ENCODE measurements around the gene XRRA1. TPM values are rescaled to one million over a fixed set of nuclear protein-coding genes. Genes with fewer than 3 reads are reported as not detected.
"Not testable (repeated sequence)": the region's sequence is repeated elsewhere in the genome, so short reads cannot be mapped to it uniquely, and the experiment has no call there.

The XRRA1 gene
- total RNA-seq, 1 donor = 9.8 TPM

GRCh38 chr11:74905326-74905725 lies 43.6 kb downstream of the XRRA1 start:
- no peaks in the 10 kb centered on the region for H3K9me3 ChIP-seq (ENCODE audit: low read depth, low read length)
- H3K4me1 ChIP-seq (ENCODE audit: insufficient read depth, low read length) = no peaks in the 10 kb centered on the region
- DNase-seq (ENCODE audit: insufficient read length, low spot score, missing footprints) = no peak
- no peak overlapping the region for H3K4me3 ChIP-seq (ENCODE audit: insufficient read depth, low read length)
- no peaks in the 10 kb centered on the region for H4K20me1 ChIP-seq (ENCODE audit: insufficient read depth, low read length)
- no peaks in the 10 kb centered on the region for H3K79me2 ChIP-seq (ENCODE audit: insufficient read depth, low read length)
- TF ChIP-seq CTCF (IDR thresholded peaks at IDR 0.05; ENCODE audit: extremely low read depth, low read depth, low read length) = no peak
- peaks cover 15% of the 10 kb centered on the region for H3K36me3 ChIP-seq (ENCODE audit: insufficient read depth, low read length)
- no peaks in the 10 kb centered on the region for H3K27me3 ChIP-seq (ENCODE audit: insufficient read depth, low read length)
- H3K27ac ChIP-seq (ENCODE audit: low read depth, low read length) = no peak overlapping the region
- H3K4me2 ChIP-seq (ENCODE audit: insufficient read depth, low read length) = no peak overlapping the region
- H2AFZ ChIP-seq (ENCODE audit: low read length) = no peak overlapping the region

DNA sequence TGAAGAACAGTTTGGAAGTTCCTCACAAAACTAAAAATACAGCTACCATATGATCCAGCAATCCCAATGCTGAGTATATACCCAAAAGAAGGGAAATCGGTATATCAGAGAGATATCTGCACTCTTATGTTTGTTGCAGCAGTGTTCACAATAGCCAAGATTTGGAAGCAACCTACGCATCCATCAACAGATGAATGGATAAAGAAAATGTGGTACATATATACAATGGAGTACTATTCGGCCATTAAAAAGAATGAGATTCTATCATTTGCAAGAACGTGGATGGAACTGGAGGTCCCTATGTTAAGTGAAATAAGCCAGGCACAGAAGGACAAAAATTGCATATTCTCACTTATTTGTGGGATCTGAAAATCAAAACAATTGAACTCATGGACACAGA lies 46.5 kb downstream of the XRRA1 start:
- Histone ChIP-seq H3K79me2 (ENCODE audit: insufficient read depth, low read length) (no peaks in the 10 kb centered on the region), H3K4me3 (ENCODE audit: insufficient read depth, low read length) (no peak overlapping the region), H3K4me1 (ENCODE audit: insufficient read depth, low read length) (no peaks in the 10 kb centered on the region), H3K9me3 (ENCODE audit: low read depth, low read length) (no peaks in the 10 kb centered on the region), H3K27ac (ENCODE audit: low read depth, low read length) (no peak overlapping the region), H3K4me2 (ENCODE audit: insufficient read depth, low read length) (no peak overlapping the region), H4K20me1 (ENCODE audit: insufficient read depth, low read length) (no peaks in the 10 kb centered on the region), H3K27me3 (ENCODE audit: insufficient read depth, low read length) (no peaks in the 10 kb centered on the region), H3K36me3 (ENCODE audit: insufficient read depth, low read length) (peaks cover 6% of the 10 kb centered on the region), H2AFZ (ENCODE audit: low read length) (no peak overlapping the region)
- DNase-seq (ENCODE audit: insufficient read length, low spot score, missing footprints) = no peak
- TF ChIP-seq CTCF (IDR thresholded peaks at IDR 0.05; ENCODE audit: extremely low read depth, low read depth, low read length) = no peak

DNA sequence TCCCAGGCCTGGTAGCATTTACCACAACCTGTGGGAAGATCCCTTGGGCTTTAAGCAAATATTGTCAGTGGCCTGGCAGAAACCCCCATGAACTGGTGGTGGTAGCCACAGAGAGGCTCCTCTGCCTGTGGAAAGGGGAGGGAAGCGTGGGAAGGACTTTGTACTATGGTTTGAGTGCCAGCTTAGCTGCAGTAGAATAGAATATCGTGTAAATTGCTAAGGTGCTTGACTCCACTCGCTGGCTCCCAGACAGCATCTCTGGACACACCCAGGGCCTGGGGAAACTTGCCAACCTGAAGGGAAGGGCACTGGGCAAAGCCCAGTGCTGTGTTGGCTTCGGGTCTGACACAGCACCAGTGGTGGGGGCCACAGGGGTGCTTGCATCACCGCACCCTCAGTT lies 52.6 kb downstream of the XRRA1 start:
- H3K36me3 ChIP-seq (ENCODE audit: insufficient read depth, low read length) = no peaks in the 10 kb centered on the region
- H3K4me1 ChIP-seq (ENCODE audit: insufficient read depth, low read length) = no peaks in the 10 kb centered on the region
- H3K27ac ChIP-seq (ENCODE audit: low read depth, low read length) = no peak overlapping the region
- no peak overlapping the region for H3K4me2 ChIP-seq (ENCODE audit: insufficient read depth, low read length)
- H3K79me2 ChIP-seq (ENCODE audit: insufficient read depth, low read length) = no peaks in the 10 kb centered on the region
- H3K4me3 ChIP-seq (ENCODE audit: insufficient read depth, low read length) = no peak overlapping the region
- no peak for TF ChIP-seq CTCF (IDR thresholded peaks at IDR 0.05; ENCODE audit: extremely low read depth, low read depth, low read length)
- H2AFZ ChIP-seq (ENCODE audit: low read length) = no peak overlapping the region
- H4K20me1 ChIP-seq (ENCODE audit: insufficient read depth, low read length) = no peaks in the 10 kb centered on the region
- no peaks in the 10 kb centered on the region for H3K9me3 ChIP-seq (ENCODE audit: low read depth, low read length)
- H3K27me3 ChIP-seq (ENCODE audit: insufficient read depth, low read length) = no peaks in the 10 kb centered on the region
- DNase-seq (ENCODE audit: insufficient read length, low spot score, missing footprints) = no peak

GRCh38 chr11:74895340-74896116 lies 53.4 kb downstream of the XRRA1 start:
- no peak overlapping the region for H3K4me2 ChIP-seq (ENCODE audit: insufficient read depth, low read length)

GRCh38 chr11:74893015-74893414 lies 55.9 kb downstream of the XRRA1 start:
- not testable (repeated sequence) for H2AFZ ChIP-seq (ENCODE audit: low read length); H3K4me3 ChIP-seq (ENCODE audit: insufficient read depth, low read length); H3K4me2 ChIP-seq (ENCODE audit: insufficient read depth, low read length); H3K79me2 ChIP-seq (ENCODE audit: insufficient read depth, low read length); H3K27me3 ChIP-seq (ENCODE audit: insufficient read depth, low read length); DNase-seq (ENCODE audit: insufficient read length, low spot score, missing footprints); H3K9me3 ChIP-seq (ENCODE audit: low read depth, low read length); H3K36me3 ChIP-seq (ENCODE audit: insufficient read depth, low read length); H3K27ac ChIP-seq (ENCODE audit: low read depth, low read length); H4K20me1 ChIP-seq (ENCODE audit: insufficient read depth, low read length); H3K4me1 ChIP-seq (ENCODE audit: insufficient read depth, low read length)

More at GRCh38 chr11:74895340-74896116, 53.4 kb downstream of the XRRA1 start:
- H4K20me1 ChIP-seq (ENCODE audit: insufficient read depth, low read length) = no peaks in the 10 kb centered on the region
- H2AFZ ChIP-seq (ENCODE audit: low read length) = no peak overlapping the region
- H3K27ac ChIP-seq (ENCODE audit: low read depth, low read length) = no peak overlapping the region
- H3K4me1 ChIP-seq (ENCODE audit: insufficient read depth, low read length) = no peaks in the 10 kb centered on the region
- no peaks in the 10 kb centered on the region for H3K27me3 ChIP-seq (ENCODE audit: insufficient read depth, low read length)
- no peaks in the 10 kb centered on the region for H3K79me2 ChIP-seq (ENCODE audit: insufficient read depth, low read length)
- no peaks in the 10 kb centered on the region for H3K9me3 ChIP-seq (ENCODE audit: low read depth, low read length)
- DNase-seq (ENCODE audit: insufficient read length, low spot score, missing footprints) = no peak
- H3K4me3 ChIP-seq (ENCODE audit: insufficient read depth, low read length) = no peak overlapping the region
- no peaks in the 10 kb centered on the region for H3K36me3 ChIP-seq (ENCODE audit: insufficient read depth, low read length)
- no peak for TF ChIP-seq CTCF (IDR thresholded peaks at IDR 0.05; ENCODE audit: extremely low read depth, low read depth, low read length)
